HG02678 (cell line): ENCODE measurements around the gene KCTD19.

Source experiments
- ATAC-seq: cut with Tn5 transposase; IDR thresholded peaks from one replicate; pipeline ENCODE4 v1.9.1; 2021; ENCODE audit warnings: mild to moderate bottlenecking, moderate library complexity; ENCODE audit not compliant: unreplicated experiment

Gene KCTD19

GRCh38 chr16:67260426-67261063 lies 66.0 kb downstream of the KCTD19 start:
- no peak for ATAC-seq

GRCh38 chr16:67259705-67260104 lies 66.8 kb downstream of the KCTD19 start:
- ATAC-seq: no peak

- no peak for ATAC-seq
Observed at GRCh38 chr16:67258161-67258835, 68.2 kb downstream of the KCTD19 start.

- no peak for ATAC-seq
Observed at GRCh38 chr16:67257486-67258160, 68.9 kb downstream of the KCTD19 start.

GRCh38 chr16:67256701-67257230 lies 69.8 kb downstream of the KCTD19 start:
- no peak for ATAC-seq

- ATAC-seq: no peak
Observed at GRCh38 chr16:67255553-67256221, 70.9 kb downstream of the KCTD19 start.

GRCh38 chr16:67254801-67255552 lies 71.6 kb downstream of the KCTD19 start:
- no peak for ATAC-seq

- ATAC-seq: no peak
Observed at GRCh38 chr16:67252609-67253497, 73.7 kb downstream of the KCTD19 start.

- ATAC-seq: no peak
Observed at GRCh38 chr16:67250045-67250327, 76.6 kb downstream of the KCTD19 start.

GRCh38 chr16:67249178-67250044 lies 77.1 kb downstream of the KCTD19 start:
- ATAC-seq: no peak

- ATAC-seq: no peak
Observed at GRCh38 chr16:67248401-67249177, 78.0 kb downstream of the KCTD19 start, which contains the start of gene SLC9A5. Gene SLC9A5, plus strand, starts transcription at chr16:67248979. Its CDS starts 36 bp downstream, at chr16:67249015.

GRCh38 chr16:67248073-67248400 lies 78.5 kb downstream of the KCTD19 start:
- no peak for ATAC-seq

- ATAC-seq: peak; percentile 52
Observed at GRCh38 chr16:67247192-67248072, 79.1 kb downstream of the KCTD19 start, which contains the start of gene FHOD1. Gene FHOD1, minus strand, starts transcription at chr16:67247481. Its CDS starts 71 bp downstream, at chr16:67247410.

- peak; percentile 19 for ATAC-seq
Observed at GRCh38 chr16:67246756-67247191, 79.8 kb downstream of the KCTD19 start.

GRCh38 chr16:67246081-67246755 lies 80.3 kb downstream of the KCTD19 start:
- ATAC-seq: peak; percentile 23

- no peak for ATAC-seq
Observed at GRCh38 chr16:67245674-67246080, 80.9 kb downstream of the KCTD19 start.
